Kasumi-1 (cell line): ENCODE data around the gene MRPS18A.
"Not testable (repeated sequence)": the region's sequence is repeated elsewhere in the genome, so short reads cannot be mapped to it uniquely, and the experiment has no call there.

ENCODE experiments used
- DNase-seq, 2 experiments: peaks; one replicate each; lab custom pipeline; 2025; lab: John Stamatoyannopoulos, UW

MRPS18A gene

DNA sequence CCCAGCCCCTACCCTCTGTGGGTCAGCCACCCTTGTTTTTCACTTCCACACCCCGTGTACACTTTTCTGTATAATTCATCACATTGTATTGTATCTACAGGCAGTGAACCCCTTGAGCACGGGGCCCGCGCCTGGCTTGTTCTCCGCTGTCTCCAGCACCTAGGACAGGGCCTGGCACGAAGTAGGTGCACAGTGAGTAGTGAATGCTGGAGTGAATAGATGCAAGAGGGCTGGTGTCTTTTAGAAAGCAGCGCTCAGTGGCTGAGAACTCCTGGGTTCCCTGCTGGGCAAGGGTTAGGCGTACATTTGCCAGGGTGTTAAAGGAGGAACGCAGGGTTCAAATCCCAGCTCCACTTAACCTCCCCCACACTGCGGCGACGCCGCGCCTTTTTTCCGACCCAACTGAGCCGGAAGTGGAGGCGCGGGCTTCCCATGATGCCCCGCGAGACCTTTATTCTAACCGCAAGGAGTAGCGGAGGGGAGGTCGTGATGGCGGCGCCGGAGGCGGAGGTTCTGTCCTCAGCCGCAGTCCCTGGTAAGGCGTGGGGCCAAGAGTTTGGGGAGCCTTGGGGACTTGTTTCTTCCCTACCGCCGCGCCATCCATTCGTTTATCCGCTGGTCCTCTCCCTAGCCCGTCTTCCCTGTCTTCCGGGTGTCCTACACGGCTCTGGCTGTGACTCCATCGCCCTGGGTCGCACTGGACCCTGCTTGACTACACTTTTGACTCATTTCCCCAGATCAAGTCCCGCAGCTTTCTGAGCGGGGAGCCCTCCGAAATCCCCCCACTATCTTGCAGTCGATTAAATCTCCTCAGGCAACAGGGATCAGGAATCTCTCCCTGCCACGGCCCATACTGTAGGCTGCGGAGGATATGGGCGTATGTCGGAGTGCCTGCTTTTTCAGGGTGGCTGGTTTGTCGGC lies 51.9 kb downstream of the MRPS18A start, which contains the start of gene MAD2L1BP:
Gene MAD2L1BP (plus strand): TSS at position 454 of the 921 bp plus-strand sequence. CDS start 36 bp downstream, at position 490.
- DNase-seq: peak; percentile 82 to 83

DNA sequence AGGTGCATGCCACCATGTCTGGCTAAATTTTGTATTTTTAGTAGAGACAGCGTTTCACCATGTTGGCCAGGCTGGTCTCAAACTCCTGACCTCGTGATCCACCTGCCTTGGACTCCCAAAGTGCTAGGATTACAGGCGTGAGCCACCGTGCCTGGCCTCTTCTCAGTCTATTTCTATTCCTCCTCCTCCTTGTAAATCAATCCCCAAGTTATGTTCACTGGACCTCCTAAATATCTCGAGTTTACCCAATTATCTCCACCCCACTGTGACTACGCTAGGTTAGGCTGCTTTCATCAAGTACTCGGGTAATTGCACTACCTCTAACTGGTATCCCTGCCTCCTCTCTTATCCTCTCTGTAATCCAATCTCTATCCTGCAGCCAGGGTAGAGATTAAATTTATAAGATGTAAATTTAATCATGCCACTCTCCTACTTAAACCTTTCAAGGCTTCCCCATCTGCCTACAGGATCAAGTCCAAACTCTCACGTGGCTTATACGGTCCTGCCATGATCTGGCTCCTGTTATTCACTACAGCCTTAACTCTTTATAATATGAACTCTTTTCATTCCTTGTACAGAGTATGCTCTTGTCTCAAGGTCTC lies 52.8 kb downstream of the MRPS18A start:
- no peak for DNase-seq

DNA sequence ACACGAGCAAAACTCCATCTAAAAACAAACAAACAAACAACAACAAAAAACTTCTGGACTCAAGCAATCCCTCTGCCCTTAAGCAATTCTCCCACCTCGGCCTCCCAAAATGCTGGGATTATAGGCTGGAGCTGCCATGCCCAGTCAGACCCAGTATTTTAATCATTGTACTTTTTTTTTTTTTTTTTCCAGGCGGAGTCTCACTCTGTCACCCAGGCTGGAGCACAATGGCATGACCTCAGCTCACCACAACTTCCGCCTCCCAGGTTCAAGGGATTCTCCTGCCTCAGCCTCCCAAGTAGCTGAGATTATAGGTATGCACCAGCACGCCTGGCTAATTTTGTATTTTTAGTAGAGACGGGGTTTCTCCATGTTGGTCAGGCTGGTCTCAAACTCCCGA lies 54.6 kb downstream of the MRPS18A start:
- DNase-seq: not testable (repeated sequence)

DNA sequence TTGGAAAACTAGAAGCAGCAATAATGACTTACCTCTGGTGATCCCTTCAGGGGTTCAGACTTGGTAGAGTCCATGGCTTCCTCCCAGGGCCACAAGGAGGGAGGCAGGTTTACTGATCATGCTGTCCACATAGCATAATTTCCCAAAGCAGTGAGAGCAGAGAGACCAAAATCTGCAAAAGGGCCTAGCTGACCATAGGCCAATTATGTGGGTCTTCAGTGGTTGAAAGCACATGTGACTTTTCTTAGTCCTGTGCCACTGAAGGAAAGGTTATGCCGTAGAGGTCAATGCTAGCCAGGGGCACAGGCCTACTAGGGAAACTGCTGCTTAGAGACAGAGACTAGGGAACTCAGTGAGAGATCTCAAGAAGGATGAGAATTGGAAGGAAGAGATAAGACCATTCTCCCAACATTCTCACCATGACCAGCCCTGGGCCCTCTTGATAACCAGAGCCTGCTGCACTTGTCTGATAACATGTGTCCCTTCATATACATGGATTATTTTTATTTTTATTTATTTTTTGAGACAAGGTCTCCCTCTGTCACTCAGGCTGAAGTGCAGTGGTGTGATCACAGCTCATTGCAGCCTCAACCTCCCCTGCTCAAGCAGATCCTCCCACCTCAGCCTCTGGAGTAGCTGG lies 56.5 kb downstream of the MRPS18A start:
- DNase-seq: no peak

DNA sequence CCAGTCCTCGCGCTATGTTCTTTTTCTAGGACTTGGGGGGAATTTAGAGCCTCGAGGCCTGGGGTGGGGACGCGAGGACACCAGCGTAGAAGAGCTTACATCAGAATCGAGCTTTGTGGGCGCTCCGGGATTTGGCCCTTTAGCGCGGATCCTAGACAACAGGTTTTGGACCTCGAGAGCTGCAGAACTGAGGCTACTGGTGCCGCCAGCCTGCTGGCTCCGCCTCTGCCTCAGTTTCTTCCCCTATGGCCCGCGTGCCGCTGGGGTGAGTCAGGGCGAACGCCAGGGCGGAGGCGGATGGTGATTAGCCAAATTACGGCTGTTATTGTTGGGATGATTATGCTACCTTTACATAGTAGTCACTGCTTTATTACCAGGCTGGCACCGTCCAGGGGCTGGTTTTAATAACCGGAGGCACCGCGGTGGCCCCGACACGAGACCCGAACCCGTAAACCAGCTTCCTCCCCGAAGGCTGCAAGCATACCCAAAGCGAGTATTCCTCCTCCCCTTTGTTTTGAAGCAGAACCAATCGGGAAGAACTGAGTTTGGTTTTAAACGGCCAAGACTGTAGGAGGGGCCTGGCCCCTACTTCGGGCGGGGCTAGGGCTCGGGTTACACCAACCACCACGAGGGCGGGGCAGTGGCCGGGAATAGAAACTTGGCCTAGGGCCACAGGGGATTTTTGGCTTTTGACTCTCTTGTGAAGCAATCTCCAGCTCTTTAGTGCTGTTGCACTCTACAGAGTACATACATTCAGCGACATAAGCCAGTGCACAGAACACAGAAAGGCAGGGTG lies 57.9 kb downstream of the MRPS18A start:
- DNase-seq: peak; percentile 96 to 98

DNA sequence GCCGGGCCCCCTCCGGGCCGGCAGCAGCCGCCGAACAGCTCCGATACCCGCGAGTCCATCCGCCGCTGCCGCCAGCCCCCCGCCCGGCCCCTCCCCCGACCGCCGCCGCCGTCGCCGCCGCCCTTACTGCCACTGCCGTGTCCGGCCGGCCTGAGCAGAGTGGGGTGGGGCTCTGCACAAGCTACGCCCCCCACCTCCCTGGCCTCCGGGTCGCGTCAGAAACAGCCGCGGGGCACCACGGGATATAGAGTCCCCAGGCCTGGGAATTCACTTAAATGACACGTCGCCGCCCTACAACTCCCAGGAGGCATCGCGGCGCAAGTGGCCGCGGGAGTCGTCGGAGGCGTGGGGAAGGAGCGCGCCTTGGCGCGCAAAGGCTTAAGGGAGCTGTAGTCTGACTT lies 58.5 kb downstream of the MRPS18A start, which contains the start of gene GTPBP2:
Gene GTPBP2 (minus strand): TSS at position 161 of the 401 bp plus-strand sequence. CDS start 102 bp downstream, at position 59.
- peak; percentile 97 to 98 for DNase-seq

DNA sequence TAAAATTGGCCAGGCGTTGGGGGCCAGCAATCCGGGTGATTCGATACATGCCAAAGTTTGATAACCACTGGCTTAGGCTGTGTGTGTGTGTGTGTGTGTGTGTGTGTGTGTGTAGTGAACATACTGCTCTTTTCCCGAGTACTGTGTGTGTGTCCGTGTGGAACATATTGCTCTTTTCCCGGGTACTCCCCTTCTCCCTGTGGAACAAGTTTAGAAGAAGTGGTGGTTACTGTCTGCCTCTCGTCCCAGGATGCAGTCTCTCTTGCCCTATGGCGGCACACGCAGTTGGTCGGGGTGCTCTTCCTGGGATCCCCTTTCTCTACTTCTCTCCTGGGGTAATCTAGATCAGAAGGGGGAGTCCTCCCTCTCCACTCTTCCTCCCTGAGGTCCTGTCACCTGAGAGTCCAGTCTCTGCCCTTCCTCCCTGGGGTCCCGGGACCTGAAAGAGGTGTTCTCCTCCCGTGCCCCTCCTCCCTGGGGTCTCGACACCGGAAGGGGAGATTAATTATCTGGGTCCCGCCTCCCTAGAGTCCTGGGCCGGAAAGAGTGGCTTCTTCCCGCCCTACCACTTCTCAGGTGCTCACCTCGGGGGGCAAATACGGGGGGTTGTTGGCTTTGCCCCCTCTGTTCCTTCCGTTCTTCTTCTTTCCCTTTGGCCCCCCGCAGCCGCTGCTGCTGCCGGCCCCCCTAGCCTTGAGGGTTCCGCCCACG lies 59.0 kb downstream of the MRPS18A start:
- DNase-seq: peak; percentile 46 to 55

DNA sequence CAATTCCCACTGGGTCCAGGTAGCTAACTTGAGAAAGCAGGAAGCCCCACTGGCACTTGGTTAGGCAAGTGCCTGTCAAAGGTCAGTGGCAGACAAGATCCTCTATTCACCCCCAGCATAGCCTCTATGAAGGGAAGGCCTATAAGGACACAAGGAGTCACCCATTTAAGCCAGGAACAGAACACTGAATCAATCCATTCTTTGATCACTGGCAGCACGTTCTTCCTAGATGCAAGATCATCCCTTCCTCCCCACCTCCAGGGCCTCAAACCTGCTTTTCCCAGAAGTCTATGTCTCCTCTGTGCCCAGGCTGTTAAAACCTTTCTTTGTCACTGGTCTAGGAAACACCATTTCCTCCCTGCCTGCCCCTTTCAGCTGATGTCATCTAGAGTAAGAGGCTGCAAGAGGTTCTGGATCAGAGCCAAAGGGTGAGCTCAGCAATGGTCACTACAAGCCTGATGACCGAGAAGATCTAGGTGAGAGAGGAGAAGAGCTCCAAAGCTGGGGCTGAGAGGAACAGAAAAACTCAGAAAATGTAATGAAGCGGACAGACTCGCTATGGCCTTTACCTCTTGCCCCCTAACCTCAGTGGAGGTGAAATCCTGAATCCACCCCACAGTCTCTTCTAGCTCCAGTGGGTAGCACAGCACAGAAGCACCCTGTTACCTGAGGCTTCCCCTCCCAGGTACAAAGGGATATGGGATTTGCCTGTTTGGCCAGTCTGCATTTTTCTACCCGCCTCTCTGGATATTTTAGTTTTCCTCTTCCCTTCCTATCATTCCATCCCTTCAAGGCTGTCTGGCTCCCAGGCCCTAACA lies 60.4 kb downstream of the MRPS18A start:
- no peak for DNase-seq

DNA sequence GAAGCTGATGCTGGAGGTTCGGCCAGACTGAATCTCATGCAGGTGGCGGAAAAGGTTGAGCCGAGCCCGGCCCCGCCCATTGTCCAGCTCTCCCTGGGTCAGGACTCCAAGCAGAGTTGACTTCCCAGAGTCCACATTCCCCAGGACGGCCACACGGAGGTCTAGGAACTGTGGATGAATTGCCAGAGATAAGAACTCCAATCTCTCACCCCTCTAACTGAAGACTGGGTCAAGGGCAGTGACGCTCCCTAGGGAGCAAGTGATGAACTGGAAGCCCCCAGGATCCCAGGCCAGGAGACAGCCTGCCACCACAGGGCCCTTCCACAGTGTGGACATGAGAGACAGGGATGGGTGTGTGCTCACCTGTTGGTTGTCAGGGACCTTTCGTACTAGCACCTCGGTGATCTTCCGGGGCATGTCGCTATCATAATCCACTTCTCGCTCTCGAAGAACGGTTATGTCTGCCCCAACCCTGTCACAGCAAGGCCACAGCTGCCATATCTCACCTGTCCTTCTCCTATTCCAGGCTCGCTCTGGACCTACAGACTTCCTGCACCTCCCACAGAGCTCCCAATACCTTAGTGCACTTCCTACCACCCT lies 62.1 kb downstream of the MRPS18A start:
- no peak for DNase-seq

DNA sequence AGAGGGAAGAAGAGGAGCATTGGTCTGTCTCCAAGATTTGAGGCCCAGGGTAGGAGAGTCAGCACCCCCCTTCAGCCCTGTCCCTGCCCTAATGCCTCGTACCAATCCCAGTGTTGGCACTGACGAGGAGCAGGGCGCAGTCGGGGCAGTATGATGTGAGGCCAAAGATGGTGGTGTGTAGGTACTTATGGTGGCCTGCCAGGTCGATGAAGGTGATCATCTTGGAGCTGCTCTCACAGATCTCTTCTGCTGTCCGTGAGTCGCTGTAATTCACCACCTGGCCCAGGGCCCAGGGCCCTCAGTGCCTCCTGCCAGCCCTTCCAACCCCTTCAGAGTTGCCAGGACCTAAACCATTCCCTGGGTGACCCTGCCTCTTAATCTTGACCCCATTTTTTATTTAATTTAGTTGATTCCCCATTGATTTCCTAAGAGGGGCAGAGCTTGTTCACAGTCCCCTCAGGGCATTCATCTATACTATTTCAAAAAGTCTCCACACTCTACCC lies 62.8 kb downstream of the MRPS18A start:
- DNase-seq: no peak

DNA sequence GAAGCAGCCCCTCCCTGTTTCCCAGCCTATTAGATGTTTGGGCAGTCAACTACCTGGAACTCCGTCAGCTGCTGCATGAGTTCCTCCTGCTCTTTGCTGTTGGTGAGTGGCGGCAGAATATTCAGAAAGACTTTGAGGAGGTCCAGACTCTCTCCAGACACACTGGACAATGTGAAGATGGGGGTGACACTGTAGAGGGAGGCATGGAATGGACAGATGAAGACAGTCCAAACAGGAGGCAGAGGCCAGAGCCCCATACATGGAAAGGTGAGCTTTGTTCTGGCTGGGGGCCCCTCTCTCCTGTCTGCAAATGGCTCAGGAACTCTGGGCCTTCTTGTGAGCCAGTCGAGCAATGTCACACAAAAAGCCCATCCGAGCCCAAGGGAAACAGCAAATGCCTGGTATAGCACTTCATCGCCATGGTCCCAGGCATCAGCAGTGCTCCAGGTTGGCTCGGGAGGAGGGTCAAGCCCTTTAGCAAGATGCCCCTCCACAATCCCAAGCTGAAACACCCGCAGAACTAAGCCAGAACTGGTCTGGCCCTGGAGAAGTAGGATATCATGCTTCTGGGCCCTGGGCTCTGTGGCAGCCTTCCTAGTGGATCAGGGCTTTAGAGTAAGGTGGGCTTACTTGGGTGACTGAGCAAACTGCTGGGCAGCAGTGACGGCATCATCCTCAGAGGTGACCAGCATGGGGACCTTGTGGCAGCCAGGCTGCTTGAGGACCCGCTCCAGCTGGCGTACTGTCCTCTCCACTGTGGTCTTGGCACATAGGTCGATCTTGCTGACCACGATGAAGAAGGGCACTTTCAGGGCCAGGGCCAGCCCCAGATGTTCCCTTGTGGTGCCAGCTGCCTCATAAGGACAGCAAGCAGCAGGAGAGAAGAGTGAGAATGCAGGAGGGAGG lies 63.5 kb downstream of the MRPS18A start:
- DNase-seq: no peak

DNA sequence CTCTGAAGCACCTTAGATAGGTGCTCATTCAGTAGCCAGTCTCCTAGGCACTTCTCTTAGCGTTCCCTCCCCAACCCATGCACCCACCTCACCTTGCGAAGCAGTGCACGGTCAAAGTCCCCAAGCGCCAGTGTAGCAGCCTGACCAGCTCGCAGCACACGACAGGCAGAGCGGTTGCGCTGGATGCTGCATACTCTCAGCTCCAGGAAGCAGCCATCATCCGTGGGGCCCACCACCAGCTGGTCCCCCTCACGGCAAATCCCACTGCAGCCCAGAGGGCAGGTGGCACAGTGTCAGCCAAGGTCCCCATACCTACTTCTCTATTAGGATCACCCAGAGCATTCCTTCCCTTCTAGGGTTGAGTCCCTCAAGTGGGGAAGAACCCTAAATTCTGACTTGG lies 65.0 kb downstream of the MRPS18A start:
- no peak for DNase-seq

DNA sequence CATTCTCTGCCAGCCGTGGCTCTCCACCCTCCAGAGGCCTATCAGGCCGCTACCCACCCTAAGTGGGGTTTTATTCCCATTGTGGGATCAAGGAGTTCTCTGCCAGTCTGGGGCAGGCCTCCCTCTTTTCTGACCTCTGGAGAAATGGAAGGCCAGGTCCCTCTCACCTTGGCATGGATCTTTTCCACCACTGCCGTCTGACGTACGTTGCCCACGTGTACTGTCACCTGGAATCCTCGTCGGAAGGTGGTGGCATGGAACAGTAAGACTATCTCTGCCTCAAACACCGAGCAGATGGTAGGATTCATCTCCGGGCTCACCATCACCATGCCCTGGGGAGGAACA lies 65.8 kb downstream of the MRPS18A start:
- DNase-seq: no peak
